SW 1271 (cell line): ENCODE data around the gene MCF2L.

ENCODE experiments used
- DNase-seq, 2 experiments: peaks; one replicate each; lab custom pipeline; 2025; lab: John Stamatoyannopoulos, UW

The MCF2L gene

GRCh38 chr13:113148407-113148806 is 179.4 kb downstream of the MCF2L start:
- DNase-seq, result no peak

GRCh38 chr13:113148940-113149503 is 180.0 kb downstream of the MCF2L start:
- DNase-seq, result no peak
